Measurements from ENCODE around the gene SYT17.
A peak's percentile ranks its signal among the peaks of the same experiment; 100 is the strongest.

The SYT17 gene

DNA sequence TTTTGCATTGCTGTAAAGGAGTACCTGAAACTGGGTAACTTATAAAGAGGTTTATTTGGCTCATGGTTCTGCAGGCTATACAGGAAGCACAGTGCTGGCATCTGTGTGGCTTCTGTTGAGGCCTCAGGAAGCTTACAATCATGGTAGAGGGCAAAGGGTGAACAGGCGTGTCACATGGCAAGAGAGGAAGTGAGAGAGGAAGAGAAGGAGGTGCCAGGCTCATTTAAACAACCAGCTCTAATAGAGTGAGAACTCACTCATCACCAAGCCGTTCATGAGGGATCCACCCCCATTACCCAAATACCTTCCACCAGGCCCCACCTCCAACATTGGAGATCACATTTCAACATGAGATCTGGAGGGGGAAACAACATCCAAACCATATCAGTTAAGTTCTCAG lies 101.1 kb downstream of the SYT17 start:
- DNase-seq = no peak

GRCh38 chr16:19274165-19274797 lies 106.2 kb downstream of the SYT17 start:
- no peak for DNase-seq

- no peak for DNase-seq
These were observed 110.4 kb downstream of the SYT17 start for GRCh38 chr16:19278403-19278802.

GRCh38 chr16:19281246-19281645 lies 113.2 kb downstream of the SYT17 start:
- no peak for DNase-seq

GRCh38 chr16:19282101-19282500 lies 114.1 kb downstream of the SYT17 start:
- no peak for DNase-seq

GRCh38 chr16:19283637-19284036 lies 115.6 kb downstream of the SYT17 start:
- DNase-seq = no peak

DNA sequence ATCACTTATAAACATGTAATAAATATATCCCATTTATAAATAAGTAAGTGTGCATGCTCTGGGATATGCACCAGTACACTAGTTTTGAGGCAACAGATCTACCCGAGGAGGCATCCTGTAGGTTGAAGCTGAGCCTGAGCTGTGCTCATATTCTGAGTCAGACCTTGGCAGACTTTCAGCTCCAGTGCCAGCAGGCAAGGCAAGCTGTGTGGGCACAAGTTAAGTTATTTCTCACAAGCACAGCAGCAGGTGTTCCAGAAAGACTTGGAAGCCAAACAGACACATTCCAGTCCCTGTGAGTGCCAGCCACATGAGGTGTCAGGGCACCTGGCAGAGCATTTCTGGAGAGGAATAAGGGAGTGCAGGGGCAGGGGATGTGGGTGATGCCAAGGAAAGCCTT lies 116.2 kb downstream of the SYT17 start:
- no peak for DNase-seq

DNA sequence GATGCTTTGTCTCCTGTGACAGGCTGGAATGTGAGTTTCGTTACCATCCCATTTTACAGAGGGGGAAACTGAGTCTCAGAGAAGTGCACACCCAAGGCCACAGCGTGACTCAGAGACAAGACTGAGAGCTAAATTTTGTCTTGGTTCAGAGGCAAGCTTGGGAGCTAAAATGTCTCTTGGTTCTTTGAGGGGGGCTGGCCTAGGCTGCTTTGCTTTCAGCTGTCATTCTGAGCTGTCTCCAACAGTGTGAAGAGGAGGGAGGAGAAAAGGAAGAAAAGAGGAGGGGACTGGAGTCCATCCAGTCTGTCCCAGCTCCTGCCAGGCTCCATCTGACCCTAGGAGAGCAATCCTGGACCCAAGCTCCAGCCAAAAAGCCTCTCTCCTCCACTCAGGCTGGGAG lies 117.4 kb downstream of the SYT17 start, which contains the start of gene CLEC19A:
CLEC19A (plus strand) TSS at position 301 of the 400 bp plus-strand sequence. CDS start 121 bp downstream, outside the sequence.
- no peak for DNase-seq

DNA sequence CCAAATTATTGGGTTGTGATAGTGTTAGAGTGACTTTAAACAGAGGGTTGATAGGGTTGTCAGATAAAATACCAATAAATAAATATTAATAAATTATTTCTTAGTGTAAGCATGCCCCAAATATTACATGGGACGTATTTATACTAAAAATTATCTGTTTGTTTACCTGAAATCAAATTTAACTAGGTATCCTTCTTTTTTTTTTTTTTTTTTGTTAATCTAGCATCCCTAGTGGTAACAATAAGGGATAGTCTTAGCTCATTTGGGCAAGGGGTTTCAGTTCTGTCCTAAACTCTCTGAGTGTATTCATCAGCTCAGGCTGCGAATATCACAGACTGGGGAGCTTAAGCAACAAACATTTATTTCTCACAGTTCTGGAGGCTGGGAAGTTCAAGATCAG lies 118.8 kb downstream of the SYT17 start:
- DNase-seq = no peak

DNA sequence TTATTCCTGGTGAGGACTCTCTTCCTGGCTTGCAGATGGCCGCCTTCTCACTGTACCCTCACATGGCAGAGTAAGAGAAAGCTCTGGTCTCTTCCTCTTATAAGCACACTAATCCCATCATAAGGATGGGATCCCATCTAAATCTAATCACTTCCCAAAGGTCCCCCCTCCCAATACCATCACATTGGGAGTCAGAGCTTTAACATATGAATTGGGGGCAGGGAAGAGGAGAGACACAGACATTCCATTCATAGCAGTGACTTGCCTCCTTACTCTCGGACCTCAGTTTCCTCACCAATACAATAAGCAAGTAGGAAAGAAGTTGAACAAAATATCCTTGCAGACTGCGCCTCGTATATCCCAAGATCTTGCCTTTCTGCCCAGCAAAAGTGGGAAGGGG lies 119.2 kb downstream of the SYT17 start:
- no peak for DNase-seq

- no peak for DNase-seq
These were observed 121.1 kb downstream of the SYT17 start for GRCh38 chr16:19288872-19289799.

GRCh38 chr16:19289811-19290485 lies 121.9 kb downstream of the SYT17 start:
- no peak for DNase-seq

DNA sequence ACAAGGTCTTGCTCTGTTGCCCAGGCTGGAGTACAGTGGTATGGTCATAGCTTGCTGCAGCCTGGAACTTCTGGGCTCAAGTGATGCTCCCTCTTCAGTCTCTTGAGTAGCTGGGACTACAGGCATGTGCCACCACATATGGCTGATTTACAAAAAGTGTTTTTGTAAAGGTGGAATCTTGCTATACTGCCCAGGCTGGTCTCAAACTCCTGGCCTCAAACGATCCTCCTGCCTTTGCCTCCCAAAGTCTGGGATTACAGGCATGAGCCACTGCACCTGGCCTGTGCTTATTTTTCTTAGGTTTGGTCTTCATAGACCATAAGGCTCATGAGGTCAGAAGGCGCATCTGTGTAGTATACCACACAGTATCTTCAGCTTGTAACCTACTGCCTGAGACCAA lies 122.8 kb downstream of the SYT17 start:
- no peak for DNase-seq

GRCh38 chr16:19291475-19291874 lies 123.4 kb downstream of the SYT17 start:
- DNase-seq = peak in 1 of 2 experiments; percentile 24

DNA sequence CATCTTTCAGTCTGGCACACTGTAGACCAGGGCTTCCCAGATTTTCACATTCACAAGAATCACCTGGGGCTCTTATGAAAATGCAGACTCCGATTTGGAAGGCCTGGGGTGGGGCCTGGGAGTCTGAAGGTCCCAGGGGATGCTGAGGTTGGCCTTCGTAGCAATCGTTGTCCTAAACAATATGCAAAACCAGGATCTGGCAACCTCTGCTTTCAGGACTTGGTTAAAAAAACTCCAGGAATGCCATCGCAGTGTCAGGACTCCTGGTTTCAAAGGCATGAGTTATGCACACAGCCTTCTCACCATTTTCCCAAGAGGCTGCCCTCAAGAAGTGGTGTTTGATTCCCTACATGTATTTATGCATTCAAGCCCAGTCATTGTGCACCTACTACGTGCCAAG lies 124.1 kb downstream of the SYT17 start:
- DNase-seq = no peak

- peak; percentile 61 to 62 for DNase-seq
These were observed 126.2 kb downstream of the SYT17 start for GRCh38 chr16:19294156-19294649.

GRCh38 chr16:19295393-19295792 lies 127.4 kb downstream of the SYT17 start:
- DNase-seq = peak; percentile 36 to 37

- DNase-seq = no peak
These were observed 129.4 kb downstream of the SYT17 start for GRCh38 chr16:19297454-19297853.

DNA sequence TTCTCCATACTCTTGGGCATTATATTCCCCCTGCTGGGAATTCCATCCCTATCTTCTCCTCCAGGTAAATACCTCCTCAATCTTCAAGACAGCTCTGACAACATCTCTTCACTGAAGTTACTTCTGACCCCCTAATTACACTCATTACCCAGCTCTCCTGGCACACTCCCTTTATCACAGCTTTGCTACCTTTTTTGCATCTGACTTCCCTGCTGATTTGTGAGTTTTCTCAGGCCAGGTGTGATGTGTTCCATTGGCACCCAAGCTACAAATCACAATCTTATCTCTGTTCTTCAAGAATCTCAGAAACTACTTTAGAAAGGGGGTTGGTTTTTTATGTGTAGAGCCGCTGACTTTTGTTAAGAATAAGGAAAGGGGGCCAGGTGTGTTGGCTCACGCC lies 131.5 kb downstream of the SYT17 start:
- no peak for DNase-seq

- no peak for DNase-seq
These were observed 133.9 kb downstream of the SYT17 start for GRCh38 chr16:19301931-19302330.

GRCh38 chr16:19304750-19305149 lies 136.7 kb downstream of the SYT17 start:
- DNase-seq = no peak

- no peak for DNase-seq
These were observed 137.4 kb downstream of the SYT17 start for GRCh38 chr16:19305443-19305842.

GRCh38 chr16:19307587-19308241 lies 139.7 kb downstream of the SYT17 start:
- no peak for DNase-seq

Measured in activated T-cell treated with anti-CD3 and anti-CD28 coated beads, Interleukin-2, amount 50 U/mL, for 48 hours (primary cell).